ENCODE results near the gene RMND1.

DNA sequence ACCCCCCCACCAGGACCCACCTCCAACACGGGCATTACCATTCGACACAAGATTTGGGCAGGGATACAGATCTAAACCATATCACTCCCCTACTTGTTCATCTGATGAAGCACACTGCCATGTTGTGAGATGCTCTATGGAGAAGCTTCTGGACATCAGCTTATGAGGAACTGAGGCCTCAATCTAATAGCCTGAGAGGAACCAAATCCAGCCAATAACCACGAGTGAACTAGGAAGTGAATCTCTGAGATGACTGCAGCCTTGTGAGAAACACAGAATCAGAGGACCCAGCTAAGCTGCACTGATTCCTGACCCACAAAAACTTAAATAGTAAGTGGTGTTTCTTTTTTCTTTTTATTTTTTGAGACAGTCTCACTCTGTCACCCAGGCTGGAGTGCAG lies 39.0 kb downstream of the RMND1 start:
- TF ChIP-seq, protein P1, sequence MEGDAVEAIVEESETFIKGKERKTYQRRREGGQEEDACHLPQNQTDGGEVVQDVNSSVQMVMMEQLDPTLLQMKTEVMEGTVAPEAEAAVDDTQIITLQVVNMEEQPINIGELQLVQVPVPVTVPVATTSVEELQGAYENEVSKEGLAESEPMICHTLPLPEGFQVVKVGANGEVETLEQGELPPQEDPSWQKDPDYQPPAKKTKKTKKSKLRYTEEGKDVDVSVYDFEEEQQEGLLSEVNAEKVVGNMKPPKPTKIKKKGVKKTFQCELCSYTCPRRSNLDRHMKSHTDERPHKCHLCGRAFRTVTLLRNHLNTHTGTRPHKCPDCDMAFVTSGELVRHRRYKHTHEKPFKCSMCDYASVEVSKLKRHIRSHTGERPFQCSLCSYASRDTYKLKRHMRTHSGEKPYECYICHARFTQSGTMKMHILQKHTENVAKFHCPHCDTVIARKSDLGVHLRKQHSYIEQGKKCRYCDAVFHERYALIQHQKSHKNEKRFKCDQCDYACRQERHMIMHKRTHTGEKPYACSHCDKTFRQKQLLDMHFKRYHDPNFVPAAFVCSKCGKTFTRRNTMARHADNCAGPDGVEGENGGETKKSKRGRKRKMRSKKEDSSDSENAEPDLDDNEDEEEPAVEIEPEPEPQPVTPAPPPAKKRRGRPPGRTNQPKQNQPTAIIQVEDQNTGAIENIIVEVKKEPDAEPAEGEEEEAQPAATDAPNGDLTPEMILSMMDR (IDR thresholded peaks at IDR 0.05): no peak
- TF ChIP-seq ZFX (IDR thresholded peaks at IDR 0.05; ENCODE audit: borderline replicate concordance): no peak
